SHP77 treated with DMSO at 0.1 percent for 48 hours (cell line): ENCODE results near the gene DBX2.
"Not testable (repeated sequence)": the region's sequence is repeated elsewhere in the genome, so short reads cannot be mapped to it uniquely, and the experiment has no call there.

Source experiments
- DNase-seq: peaks from one replicate; lab custom pipeline; 2025; lab: John Stamatoyannopoulos, UW

Gene DBX2

GRCh38 chr12:45010059-45010458, 40.8 kb downstream of the DBX2 start:
- DNase-seq = no peak

- DNase-seq = no peak
Observed at GRCh38 chr12:45008211-45008610, 42.7 kb downstream of the DBX2 start.

GRCh38 chr12:44999355-44999754, 51.5 kb downstream of the DBX2 start:
- DNase-seq = no peak

- no peak for DNase-seq
Observed at GRCh38 chr12:44993161-44993560, 57.7 kb downstream of the DBX2 start.

- DNase-seq = not testable (repeated sequence)
Observed at GRCh38 chr12:44984863-44985262, 66.0 kb downstream of the DBX2 start.

- no peak for DNase-seq
Observed at GRCh38 chr12:44979918-44980317, 71.0 kb downstream of the DBX2 start.

GRCh38 chr12:44976246-44976645, 74.7 kb downstream of the DBX2 start:
- no peak for DNase-seq

- peak; percentile 8 for DNase-seq
Observed at GRCh38 chr12:44972746-44973421, 78.0 kb downstream of the DBX2 start.

- DNase-seq = no peak
Observed at GRCh38 chr12:44968965-44969364, 81.9 kb downstream of the DBX2 start.
